GM12872 (cell line): ENCODE data around the gene ERAP2.

Experiments used
- CTCF ChIP-seq: IDR thresholded peaks from 3 replicates; pipeline ENCODE4 v1.5.1; 2011; ENCODE audit warnings: low read depth, mild to moderate bottlenecking, low read length, moderate library complexity; ENCODE audit not compliant: insufficient read depth

Gene ERAP2

GRCh38 chr5:96904054-96904931 is 28.0 kb downstream of the ERAP2 start:
- TF ChIP-seq CTCF = no peak

- no peak for TF ChIP-seq CTCF
These were observed 29.6 kb downstream of the ERAP2 start for GRCh38 chr5:96905864-96906263.

- TF ChIP-seq CTCF = no peak
These were observed 32.7 kb downstream of the ERAP2 start for GRCh38 chr5:96909003-96909402.

- no peak for TF ChIP-seq CTCF
These were observed 33.1 kb downstream of the ERAP2 start for GRCh38 chr5:96909435-96909834.

GRCh38 chr5:96911139-96911538 is 34.8 kb downstream of the ERAP2 start:
- TF ChIP-seq CTCF = no peak

GRCh38 chr5:96913233-96913632 is 36.9 kb downstream of the ERAP2 start:
- TF ChIP-seq CTCF = no peak

- TF ChIP-seq CTCF = no peak
These were observed 43.5 kb downstream of the ERAP2 start for GRCh38 chr5:96919754-96920197.
